GM21619 (cell line): ENCODE results near the gene MC1R.

Experiments used
- ATAC-seq: cut with Tn5 transposase; IDR thresholded peaks from one replicate; pipeline ENCODE4 v1.9.1; 2021; ENCODE audit not compliant: unreplicated experiment

Gene MC1R

GRCh38 chr16:89895482-89896250, 23.0 kb upstream of the MC1R start:
- ATAC-seq, result no peak

DNA sequence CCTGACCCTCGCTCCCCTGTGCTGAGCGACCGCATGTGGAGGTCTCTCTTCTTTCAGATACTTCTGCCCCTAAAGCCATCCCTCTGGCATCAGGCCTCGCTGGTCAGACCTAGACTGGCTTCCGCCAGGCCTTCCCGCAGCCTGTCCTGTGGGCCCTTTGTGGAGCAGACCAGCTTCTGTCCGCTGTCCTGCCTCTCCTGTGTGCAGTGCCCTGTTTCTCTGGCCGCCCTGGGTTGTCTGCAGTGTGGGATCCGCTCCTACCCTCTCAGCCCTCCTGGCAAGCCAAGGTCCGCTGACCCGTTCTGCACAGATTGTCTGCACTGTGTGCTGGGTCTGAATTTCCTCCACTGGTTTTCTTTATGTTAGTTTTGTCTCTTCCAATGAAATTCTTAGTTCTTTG, 21.5 kb upstream of the MC1R start:
- no peak for ATAC-seq

GRCh38 chr16:89898201-89898967, 20.3 kb upstream of the MC1R start:
- ATAC-seq, result no peak

- ATAC-seq, result no peak
Observed at GRCh38 chr16:89899879-89900481, 18.7 kb upstream of the MC1R start.

DNA sequence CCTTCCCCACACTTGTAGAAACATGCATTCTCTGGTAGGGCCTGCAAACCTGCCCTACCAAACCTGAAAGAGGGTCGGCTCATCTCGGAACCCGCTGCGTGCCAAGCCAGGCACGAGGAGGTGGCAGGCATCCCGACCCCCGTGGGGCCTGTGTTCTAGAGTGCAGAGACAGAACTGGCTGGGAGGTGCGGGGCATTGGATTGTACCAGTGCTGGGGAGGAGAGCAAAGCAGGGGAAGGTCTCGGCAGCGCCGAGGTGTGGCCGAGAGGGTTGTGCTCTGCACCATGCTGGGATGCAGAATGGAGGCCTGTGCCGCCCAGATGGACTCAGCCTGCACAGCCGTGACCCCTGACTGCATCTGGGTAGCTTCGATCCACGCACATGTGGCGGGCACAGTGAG, 17.8 kb upstream of the MC1R start:
- no peak for ATAC-seq

DNA sequence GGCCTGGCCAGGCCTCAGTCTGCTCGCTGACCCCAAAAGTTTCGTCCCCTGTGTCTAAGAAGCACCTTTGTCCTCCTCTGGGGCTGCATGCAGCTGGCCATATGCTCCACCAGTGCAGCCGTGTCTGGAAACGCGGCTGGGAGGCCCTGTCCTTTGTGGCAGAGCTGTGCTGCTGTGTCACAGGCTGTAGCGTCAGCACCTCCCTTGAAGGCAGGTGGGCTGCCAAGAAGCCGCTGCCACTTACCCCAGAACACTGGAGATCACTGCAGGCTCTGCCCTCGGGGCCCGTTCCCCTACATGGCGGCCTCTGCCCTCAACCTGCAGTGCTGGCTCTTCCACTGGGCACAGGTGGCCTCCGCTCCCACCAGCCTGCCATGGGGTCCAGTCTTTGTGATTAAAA, 15.7 kb upstream of the MC1R start:
- no peak for ATAC-seq

GRCh38 chr16:89903908-89904515, 14.7 kb upstream of the MC1R start:
- ATAC-seq, result no peak

- no peak for ATAC-seq
Observed at GRCh38 chr16:89904606-89905510, 13.8 kb upstream of the MC1R start.

GRCh38 chr16:89905511-89906139, 13.0 kb upstream of the MC1R start:
- no peak for ATAC-seq

DNA sequence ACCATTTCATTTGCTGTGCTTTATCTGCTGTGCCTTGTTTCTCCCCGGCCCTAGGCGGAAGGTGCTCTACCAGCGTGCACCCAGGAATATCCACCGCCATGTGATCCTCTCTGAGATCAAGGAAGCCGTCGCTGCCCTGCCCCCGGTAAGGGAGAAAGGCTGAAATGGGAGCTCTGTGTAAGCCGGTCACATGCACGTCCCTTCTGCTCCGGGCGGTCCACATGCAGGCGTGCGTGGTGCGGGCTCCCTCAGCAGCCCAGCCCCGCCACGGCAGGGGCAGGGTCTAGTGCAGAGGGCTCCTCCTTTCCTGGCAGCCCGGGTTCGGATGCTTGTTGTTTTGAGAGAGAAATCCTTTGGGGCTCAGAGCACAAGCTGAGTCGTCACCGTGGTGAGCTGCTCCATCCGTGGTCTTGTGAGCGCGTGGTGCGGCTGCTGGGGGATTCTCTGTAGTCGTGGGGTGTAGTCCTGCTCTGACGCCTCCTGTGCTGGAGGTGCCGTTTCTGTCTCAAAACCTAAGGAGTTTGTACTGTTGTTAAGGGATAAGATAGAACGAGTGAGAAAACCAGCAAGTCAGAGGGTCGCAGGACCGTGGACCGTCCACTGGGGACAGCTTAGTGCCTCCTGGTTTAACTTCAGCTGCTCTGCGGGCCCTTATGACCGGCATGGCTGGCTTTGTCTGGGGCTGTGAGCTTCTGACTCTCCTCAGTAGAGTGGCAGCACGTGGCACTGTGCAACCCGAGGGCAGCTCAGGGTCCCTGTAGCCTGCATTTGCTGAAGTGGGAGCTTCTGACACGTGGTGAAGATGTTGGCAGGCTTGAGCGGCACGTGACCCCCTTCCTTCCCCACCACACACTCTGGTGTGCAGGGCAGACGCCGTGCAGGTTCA, 12.3 kb upstream of the MC1R start:
- no peak for ATAC-seq

DNA sequence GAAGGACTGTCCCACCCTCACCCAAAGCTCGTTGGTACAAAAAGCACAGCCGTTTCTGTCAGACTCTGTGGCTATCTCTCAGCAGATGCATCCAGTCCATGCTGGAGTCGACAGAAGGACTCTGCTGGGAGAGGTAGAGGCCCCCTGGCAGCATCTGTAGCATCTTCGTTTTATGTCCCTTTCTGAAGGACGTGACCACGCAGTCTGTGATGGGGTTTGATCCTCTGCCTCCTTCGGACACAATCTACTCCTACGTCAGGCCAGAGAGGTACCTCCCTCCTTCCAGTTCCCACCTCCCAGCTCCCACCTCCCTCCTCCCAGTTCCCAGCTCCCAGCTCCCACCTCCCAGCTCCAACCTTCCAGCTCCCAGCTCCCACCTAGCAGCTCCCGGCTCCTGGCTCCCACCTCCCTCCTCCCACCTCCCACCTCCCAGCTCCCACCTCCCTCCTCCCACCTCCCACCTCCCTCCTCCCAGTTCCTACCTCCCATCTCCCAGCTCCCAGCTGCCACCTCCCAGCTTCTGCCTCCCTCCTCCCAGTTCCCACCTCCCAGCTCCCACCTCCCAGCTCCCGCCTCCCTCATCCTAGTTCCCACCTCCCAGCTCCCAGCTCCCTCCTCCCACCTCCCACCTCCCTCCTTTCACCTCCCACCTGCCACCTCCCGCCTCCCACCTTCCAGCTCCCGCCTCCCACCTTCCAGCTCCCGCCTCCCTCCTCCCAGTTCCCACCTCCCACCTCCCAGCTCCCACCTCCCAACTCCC, 11.4 kb upstream of the MC1R start:
- no peak for ATAC-seq

DNA sequence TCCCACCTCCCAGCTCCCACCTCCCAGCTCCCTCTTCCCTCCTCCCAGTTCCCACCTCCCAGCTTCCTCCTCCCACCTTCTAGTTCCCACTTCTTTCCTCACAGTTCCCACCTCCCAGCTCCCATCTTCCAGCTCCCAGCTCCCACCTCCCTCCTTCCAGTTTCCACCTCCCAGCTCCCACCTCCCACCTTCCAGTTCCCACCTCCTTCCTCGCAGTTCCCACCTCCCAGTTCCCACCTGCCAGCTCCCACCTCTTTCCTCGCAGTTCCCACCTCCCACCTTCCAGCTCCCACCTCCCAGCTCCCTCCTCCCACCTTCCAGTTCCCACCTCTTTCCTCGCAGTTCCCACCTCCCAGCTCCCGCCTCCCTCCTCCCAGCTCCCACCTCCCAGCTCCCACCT, 10.4 kb upstream of the MC1R start:
- ATAC-seq, result no peak

- no peak for ATAC-seq
Observed at GRCh38 chr16:89909777-89910716, 8.6 kb upstream of the MC1R start.

DNA sequence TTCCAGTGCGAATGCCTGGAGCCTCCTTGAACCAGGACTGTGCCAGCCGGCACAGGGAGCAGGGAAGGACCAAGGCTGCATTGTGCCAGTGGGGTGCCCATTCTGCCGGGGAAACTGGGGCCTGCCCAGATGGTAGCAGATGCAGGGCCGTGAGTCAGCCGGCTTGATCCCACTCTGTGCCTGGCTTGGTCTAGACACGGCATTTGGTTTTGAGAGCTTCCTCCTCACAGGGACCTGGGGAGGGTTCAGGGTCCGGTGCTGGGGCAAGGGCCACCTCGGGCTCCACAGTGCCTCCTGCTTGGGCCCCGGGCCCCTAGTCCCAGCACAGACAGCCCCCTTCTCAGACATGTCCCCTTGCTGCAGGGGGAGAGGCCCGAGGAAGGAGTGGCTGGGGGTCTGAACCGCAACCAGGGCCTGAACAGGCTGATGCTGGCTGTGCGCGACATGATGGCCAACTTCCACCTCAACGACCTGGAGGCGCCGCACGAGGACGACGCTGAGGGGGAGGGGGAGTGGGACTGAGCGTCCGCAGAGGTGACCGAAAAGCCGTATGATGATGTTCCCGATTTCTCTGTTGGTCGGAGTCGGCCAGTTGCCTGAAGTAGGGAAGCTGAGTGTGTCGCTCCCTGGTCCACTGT, 7.8 kb upstream of the MC1R start:
- no peak for ATAC-seq

GRCh38 chr16:89911375-89911774, 7.3 kb upstream of the MC1R start:
- no peak for ATAC-seq

DNA sequence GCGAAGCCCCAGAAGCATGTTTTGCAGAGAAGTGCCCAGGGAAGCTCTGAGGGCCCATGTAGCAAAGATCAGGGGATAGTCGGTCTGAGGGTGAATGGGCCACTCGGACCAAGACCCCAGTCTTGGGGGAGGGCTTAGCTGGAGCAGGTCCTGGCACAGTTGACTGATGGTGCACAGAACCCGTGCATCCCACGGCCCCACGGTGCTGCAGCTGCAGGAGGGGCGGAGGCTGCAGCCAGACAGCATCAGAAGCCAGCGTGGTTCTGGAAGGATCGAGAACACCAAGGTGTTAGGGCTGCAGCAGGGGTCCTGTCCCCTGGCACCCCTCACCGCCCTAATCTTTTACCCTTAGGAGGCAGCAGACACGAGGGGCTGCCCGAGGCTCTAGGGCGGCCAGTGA, 6.5 kb upstream of the MC1R start:
- ATAC-seq, result no peak

- ATAC-seq, result no peak
Observed at GRCh38 chr16:89912627-89913026, 6.0 kb upstream of the MC1R start.
